Activated CD4-positive, alpha-beta T cell treated with anti-CD3 and anti-CD28 coated beads, Interleukin-2, Interleukin-4, amounts not matched to agents 100 ng/mL and 50 ng/mL, durations not matched to agents 16 hours and 8 hours (primary cell): ENCODE results near the gene GJB2.

Experiments used
- DNase-seq: peaks from one replicate; pipeline ENCODE4 v3.0.0-alpha.2; 2020; ENCODE audit warnings: low spot score

GJB2 gene

DNA sequence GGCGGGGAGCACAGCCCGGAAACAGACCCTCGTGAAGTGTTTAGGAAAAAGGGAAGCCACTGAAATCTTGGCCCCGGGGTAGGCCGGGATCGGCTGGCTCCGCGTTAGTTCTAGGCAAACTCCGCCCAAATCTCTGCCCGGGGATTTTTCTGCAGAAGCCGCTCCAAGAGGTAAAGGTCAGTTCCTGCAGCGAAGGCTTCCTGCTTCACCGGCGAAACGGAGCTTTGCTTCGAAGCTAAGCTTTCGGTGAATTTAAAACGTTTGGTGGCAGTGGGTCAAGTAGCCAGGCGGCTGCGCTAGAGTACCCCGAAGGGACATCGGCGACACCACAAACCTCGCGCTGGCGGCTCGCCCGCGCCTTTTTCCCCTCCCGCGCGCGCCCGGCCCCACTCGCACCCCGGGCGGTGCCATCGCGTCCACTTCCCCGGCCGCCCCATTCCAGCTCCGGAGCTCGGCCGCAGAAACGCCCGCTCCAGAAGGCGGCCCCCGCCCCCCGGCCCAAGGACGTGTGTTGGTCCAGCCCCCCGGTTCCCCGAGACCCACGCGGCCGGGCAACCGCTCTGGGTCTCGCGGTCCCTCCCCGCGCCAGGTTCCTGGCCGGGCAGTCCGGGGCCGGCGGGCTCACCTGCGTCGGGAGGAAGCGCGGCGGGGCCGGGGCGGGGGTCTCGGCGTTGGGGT lies 441 bp downstream of the GJB2 start:
- DNase-seq = peak; percentile 15

- DNase-seq = no peak
Measured at GRCh38 chr13:20191311-20192157, 1.2 kb downstream of the GJB2 start.

DNA sequence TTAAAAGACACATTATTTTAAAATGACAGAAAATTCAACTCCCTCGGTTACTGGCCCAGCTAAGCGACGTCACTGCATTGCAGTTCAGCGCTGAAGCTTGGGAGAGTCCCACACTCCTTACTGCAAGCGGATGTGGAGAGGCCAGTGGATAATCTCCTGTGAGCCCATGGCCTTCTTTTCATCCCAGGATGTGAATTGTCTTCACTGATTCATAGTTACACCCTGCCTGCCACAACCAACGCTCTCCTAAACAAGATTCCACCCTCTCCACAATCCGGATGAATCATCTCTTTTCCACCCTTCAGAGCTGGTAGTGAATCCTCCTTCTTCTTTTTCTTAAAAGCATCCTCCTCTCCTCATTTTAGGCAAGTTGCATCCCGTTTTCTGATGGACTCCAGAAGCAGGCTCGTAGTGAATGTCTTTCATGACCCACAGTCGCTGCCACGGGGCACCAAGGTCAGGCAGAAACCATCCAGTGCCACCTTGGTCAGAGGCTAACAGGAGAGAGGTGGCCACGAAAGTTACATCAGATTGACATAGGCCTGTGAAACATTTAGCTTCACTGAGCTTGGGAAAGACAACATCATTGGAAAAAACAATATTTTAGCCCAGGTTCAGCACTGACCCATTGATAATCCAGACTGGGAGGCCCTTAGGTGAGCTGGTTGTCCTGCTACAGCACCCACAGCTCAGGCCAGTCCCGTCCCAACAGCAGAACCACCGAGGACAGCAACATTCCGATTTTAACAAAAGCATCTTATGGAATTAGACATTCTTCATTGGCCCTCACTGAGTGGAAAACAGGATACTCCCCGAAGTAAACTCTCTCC lies 2.0 kb downstream of the GJB2 start:
- DNase-seq = no peak

GRCh38 chr13:20190076-20190475 lies 2.7 kb downstream of the GJB2 start:
- DNase-seq = no peak

GRCh38 chr13:20188667-20189553 lies 3.8 kb downstream of the GJB2 start:
- no peak for DNase-seq

GRCh38 chr13:20186771-20187170 lies 6.0 kb downstream of the GJB2 start:
- no peak for DNase-seq

- DNase-seq = no peak
Measured at GRCh38 chr13:20185366-20186056, 7.2 kb downstream of the GJB2 start.

- DNase-seq = peak; percentile 78
Measured at GRCh38 chr13:20182231-20182846, 10.4 kb downstream of the GJB2 start.

- DNase-seq = no peak
Measured at GRCh38 chr13:20181188-20181587, 11.6 kb downstream of the GJB2 start.

DNA sequence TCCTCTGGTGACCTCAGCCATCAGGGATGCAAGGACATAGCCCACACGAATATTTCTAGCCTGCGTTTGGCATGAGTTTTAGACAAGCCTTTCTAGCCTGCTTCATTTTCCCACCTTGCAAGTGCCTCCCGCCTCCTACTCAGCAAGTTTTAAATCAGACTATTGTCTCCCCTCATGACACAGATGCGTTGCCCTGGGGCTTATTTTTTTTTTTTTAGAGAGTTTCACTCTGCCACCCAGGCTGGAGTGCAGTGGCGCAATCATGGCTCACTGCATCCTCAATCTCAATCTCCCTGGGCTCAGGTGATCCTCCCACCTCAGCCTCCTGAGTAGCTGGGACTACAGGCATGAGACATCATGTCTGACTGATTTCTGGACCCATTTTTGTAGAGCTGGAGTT lies 14.6 kb downstream of the GJB2 start:
- DNase-seq = no peak

DNA sequence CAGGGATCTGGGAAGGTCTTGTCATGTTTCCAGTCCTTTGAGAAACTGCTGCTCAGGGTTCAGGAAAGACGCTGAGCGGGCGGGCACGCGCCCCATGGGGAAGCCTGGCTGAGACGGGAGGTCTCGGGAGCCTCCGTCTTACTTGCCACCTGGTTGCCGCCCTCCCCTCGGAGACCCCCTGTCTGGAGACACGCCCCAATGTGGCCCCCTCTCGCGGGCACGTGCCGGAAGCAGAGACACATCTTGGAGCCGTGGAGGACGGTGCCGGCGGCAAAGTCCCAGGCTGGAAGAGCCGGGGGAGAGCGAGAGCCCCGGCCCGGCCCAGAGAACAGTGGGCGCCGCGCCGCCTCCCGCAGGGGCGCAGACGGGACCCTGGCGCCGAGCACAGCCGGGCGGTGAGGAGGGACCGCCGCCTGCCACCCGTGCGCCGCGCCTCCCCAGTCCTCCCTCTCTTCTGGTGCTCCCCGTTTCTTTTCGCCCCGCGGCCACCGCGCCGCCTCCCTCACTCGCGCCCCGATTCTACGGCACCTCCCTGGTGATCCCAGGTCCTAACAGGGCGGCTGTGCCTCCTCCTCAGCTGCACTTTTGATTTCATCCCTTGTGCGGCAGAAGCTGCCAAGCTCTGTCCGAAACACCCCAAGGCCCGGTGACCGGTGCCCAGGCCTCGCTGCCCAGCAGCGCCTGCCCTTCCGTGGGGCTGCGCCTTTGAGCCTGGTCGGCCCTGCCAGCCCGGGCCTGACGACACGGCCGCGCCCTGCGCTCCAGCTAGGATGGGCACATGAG lies 15.5 kb downstream of the GJB2 start:
- DNase-seq = no peak

DNA sequence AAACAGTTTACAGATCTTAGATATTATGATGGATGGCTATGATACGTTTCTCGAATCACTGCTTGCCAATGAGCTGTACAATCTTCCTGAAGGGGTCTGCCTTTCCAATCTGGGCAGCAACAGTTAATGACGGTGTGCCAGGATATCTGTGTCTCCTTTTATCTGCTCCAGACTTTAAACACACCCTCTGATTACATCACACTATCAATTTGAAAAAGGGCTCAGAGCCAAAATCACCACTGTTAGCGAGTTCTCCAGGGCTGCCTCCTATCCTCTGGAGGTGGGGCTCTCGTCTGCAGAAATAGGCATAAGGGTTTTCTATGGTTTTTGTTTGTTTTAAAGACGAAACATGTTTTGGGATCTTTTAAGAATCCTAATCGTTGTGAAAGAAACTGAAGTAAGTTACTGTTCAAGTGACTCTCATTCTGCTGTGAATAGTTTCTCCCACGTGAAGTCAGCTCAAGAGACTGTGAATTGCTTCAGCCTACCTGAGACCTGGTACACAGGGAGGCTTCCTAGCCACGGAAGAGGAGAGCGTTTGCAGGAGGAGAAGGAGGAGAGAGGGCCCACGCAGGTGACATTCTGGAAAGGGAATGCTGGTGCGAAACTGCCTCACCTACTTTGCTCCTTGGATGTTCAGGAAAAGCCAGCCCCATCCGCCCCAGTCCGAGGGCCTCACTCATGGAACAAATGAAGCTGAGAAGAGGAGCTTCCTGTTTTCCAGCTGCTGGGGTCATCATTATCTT lies 16.7 kb downstream of the GJB2 start:
- no peak for DNase-seq

DNA sequence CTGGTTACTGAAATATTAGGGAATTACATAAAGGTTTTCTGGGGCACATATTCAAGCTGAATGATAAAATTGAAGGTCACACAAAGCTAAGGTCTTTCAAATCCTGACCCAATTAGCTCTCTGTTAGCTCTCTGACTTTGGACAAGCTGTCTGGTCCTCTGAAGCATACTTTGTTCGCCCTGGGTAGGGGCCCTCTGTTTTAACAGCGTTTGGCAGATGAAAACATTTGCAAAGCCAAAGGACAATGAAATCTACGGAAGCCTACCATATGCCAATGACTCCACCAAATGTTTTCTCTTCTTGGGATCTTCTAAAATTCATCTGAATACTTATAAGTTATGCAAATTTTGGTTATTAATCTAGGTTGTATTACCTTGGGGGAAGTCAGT lies 17.3 kb downstream of the GJB2 start:
- DNase-seq = no peak

DNA sequence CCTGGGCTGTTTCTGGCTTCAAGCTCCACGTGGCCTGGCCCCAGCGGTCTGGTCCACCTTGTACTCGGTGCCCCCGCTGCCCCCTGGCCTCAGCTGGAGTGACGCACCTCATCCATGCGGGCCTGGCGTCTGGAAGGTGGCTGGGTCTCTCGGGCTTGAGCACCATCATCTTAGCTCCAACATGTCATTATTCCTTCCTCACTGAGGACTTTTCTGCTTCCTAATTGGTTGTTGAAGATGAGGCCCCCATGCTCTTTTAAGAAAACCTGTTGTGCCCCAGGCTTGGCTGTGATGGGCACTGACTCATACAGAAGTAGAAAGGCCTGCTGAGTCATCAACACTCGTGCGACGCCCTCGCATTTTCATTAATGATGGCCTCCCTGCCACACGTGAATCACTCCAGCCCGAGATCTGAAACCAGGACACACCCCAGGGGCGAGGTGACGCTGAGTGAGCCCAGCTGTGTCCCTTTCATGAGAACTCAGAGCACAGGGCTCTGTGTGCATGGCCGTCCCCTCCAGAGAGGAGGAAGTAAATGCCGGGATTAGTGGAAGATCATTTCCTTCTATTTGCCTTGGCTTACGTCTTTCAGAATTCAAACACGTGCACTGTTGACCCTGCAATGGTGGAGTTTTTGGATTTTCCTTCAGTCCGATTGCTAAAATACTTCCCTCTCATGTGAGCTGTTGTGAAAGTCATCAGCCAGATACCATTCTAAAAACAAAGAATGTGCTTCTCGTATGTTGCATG lies 17.9 kb downstream of the GJB2 start:
- DNase-seq = peak; percentile 81

DNA sequence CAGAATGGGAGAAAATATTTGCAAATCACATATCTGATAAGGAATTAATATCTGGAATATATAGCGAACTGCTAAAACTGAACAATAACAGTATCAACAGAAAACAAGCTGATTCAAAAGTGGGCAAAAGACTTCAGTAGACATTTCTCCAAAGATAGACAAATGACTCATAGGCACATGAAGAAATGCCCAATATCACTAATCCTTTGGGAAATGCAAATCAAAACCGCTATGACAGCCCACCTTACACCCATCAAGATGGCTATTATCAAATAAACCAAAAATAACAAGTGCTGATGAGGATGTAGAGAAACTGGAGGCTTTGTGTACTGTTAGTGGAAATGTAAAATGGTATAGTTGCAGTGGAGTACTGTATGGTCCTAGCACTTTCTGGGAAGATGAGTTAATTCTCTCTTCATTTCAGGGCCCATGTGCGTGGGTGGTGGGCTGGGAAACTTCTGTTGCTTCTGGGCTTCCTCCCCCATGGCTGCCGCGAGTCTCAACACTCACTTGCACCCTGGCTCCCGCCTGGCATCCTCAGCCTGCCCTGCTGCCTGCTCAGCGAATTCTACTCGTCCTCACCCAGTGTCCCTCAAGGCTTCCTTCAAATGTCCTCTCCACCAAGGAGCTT lies 19.5 kb downstream of the GJB2 start:
- DNase-seq = no peak

GRCh38 chr13:20171364-20171763 lies 21.4 kb downstream of the GJB2 start:
- DNase-seq = no peak

DNA sequence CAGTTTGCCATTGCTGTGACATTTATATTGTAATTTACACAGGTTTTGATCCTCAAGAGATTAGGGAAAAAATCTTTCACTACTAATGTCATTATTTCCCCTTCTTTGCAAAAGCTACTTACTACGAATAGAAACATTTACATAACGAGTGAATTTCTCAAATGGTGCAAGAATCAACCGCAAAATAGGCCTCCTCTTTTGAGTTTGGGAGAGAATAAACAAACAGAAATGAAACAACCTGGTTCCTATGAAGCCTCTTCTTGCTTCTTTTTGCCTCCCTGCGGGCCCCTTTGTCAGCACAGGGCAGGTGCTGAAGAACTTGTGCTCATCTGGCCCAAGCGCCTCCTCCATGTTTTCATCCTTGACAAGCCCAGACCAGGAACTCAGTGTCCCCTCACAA lies 21.8 kb downstream of the GJB2 start:
- DNase-seq = no peak

- no peak for DNase-seq
Measured at GRCh38 chr13:20168396-20168795, 24.3 kb downstream of the GJB2 start.
